ENCODE measurements around the gene ARAP3. TPM values are rescaled to one million over a fixed set of nuclear protein-coding genes. Genes with fewer than 3 reads are reported as not detected.

ARAP3 gene
- total and polyA plus RNA-seq, 3 donors from 2014 or later: 4.0 to 4.8 (median 4.1) TPM

DNA sequence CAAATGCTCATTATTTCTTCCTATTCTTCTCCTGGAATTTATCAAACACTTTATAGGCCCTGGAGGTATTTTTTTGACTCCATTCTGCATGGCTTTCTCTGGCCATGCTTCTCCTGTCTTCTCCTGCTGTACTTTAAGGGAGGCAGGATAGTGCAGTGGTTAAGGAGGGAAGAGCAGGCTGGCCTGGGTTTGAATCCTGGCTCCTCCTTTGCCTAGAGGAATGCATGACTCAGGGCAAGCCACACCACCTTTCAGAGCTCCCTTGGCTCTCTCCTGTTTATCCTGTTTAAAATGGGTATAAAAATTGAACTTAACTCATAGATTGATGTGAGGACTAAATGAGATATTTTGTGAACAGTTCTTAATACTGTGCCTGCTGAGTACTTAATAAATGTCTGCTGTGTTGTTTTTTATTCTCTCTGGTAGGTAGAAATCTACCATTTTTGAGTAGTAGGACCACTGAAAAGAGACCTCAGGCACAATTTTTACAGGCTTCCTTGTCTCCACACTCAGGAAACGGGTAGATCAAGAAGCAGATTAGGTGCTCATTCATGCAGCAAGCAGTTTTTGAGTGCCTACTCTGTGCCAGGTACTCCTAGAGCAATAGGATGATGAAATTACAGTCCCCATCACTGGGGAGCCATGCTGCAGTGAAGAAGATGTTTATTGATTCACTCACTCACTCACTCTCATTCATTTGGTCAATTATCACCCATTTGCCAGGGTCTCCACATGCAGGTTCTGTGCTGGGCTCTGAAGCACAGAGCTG is 32.7 kb upstream of the ARAP3 start:
- intact Hi-C loops (cut with DNase I; ENCODE audit: low total_unique reads): no loop called here
- no peak for DNase-seq
- no peaks in the 10 kb centered on the region for H3K27me3 ChIP-seq
- no peaks in the 10 kb centered on the region for H3K9me3 ChIP-seq
- no peaks in the 10 kb centered on the region for H3K4me1 ChIP-seq
- no peaks in the 10 kb centered on the region for H3K36me3 ChIP-seq (ENCODE audit: low read depth, missing control alignments)
- H3K27ac ChIP-seq: no peak overlapping the region
- TF ChIP-seq, protein P1, sequence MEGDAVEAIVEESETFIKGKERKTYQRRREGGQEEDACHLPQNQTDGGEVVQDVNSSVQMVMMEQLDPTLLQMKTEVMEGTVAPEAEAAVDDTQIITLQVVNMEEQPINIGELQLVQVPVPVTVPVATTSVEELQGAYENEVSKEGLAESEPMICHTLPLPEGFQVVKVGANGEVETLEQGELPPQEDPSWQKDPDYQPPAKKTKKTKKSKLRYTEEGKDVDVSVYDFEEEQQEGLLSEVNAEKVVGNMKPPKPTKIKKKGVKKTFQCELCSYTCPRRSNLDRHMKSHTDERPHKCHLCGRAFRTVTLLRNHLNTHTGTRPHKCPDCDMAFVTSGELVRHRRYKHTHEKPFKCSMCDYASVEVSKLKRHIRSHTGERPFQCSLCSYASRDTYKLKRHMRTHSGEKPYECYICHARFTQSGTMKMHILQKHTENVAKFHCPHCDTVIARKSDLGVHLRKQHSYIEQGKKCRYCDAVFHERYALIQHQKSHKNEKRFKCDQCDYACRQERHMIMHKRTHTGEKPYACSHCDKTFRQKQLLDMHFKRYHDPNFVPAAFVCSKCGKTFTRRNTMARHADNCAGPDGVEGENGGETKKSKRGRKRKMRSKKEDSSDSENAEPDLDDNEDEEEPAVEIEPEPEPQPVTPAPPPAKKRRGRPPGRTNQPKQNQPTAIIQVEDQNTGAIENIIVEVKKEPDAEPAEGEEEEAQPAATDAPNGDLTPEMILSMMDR (IDR thresholded peaks at IDR 0.05): no peak
- no peak for TF ChIP-seq POLR2A (IDR thresholded peaks at IDR 0.05)
- no peak overlapping the region for H3K4me3 ChIP-seq
- WGBS, 2 donors: 81 to 98% methylated on average over 1 of the region's 1 CpG

DNA sequence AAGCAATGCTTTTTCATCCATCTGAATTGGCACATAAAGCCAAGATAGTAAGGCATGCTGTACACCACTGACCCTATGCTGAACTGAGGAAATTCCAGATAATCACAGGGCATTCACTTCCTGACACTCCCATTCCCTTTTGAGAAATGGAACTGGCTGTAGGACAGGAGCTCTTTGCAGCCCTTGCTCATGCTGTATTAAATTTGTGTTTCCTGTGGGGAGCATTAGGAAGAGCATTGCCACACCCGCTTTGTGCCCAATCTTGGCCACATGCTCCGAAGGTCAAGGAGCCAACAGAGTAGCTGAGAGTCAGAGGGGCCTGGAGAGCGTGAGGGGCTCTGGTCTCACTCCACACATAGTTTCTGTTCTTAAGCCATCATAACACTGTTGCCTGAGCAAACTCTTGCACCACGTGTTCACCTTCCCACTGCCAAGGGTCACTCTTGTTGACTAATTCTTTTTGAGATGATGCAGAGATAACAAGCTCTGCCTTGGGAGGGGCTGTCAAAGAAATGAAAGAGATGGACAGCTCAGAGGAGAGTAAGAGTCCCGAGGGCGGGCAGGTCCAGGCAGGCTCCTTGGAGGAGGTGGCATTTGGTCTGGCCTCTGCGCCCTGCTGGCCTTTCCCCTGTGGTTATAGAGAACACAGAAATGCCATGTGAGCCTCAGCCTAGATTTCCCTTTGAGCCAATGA is 31.7 kb upstream of the ARAP3 start:
- DNase-seq: no peak
- intact Hi-C loops (cut with DNase I; ENCODE audit: low total_unique reads): no loop called here
- Histone ChIP-seq H3K4me3 (no peak overlapping the region), H3K27ac (no peak overlapping the region), H3K36me3 (ENCODE audit: low read depth, missing control alignments) (no peaks in the 10 kb centered on the region), H3K9me3 (no peaks in the 10 kb centered on the region), H3K4me1 (no peaks in the 10 kb centered on the region), H3K27me3 (no peaks in the 10 kb centered on the region)
- TF ChIP-seq, protein P1 (IDR thresholded peaks at IDR 0.05): no peak
- no peak for TF ChIP-seq POLR2A (IDR thresholded peaks at IDR 0.05)
- 69 to 80% methylated on average over 7 of the region's 7 CpGs for WGBS, 2 donors

DNA sequence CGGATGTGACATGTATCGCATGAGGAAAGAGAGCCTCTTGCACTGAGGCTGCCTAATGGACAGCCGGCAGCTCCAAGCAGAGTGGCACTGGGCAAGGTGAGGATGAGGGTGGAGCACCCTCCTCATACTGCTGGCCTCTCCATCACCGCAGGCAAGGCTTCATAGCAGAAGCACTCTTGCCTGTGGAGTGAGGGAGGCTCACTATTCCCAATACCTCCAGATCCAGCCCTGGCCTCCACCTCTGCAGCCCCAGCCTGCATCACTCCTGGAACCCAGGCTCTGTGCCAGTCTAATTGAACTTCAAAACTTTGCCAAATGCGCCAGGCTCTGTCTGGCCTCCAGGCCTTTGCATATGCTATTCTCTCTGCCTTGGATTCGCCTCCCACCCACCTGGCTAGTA is 29.7 kb upstream of the ARAP3 start:
- Histone ChIP-seq H3K4me1 (no peaks in the 10 kb centered on the region), H3K36me3 (ENCODE audit: low read depth, missing control alignments) (no peaks in the 10 kb centered on the region), H3K27ac (no peak overlapping the region), H3K27me3 (no peaks in the 10 kb centered on the region), H3K9me3 (no peaks in the 10 kb centered on the region), H3K4me3 (no peak overlapping the region)
- intact Hi-C loops (cut with DNase I; ENCODE audit: low total_unique reads): no loop called here
- 81 to 93% methylated on average over 5 to 6 of the region's 6 CpGs for WGBS, 2 donors
- TF ChIP-seq POLR2A (IDR thresholded peaks at IDR 0.05): no peak
- TF ChIP-seq, protein P1 (IDR thresholded peaks at IDR 0.05): no peak
- no peak for DNase-seq

DNA sequence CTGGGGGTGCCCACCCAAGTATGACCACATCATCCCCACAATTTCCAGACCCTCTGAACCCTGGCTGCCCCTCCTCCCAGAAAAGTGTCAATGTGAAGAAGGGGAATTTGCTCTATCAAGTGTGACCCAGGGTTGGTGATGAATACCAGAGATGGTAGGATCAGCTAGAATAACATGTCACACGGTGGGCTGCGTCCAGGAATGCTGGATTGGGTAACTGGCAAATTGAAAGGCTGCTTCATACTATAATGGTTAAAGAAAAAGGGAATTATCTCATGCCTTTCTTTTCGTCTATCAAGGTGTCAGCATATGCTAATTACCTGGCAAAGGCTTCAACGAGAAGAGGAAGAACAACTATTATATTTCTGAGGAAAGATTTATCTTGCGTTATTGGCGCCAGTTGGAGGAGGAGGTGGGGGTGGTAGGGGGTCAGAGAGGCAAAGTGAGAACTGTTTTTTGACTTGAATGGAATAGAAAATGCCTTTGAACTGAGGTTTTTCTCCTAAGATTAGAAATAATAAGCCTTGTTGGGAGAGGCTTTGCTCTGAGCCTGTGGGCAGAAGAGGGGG is 27.8 kb upstream of the ARAP3 start:
- 68 to 73% methylated on average over 6 of the region's 6 CpGs for WGBS, 2 donors
- intact Hi-C loops (cut with DNase I; ENCODE audit: low total_unique reads): no loop called here

More for the DNA sequence above, 27.8 kb upstream of the ARAP3 start:
- H3K27me3 ChIP-seq: no peaks in the 10 kb centered on the region
- H3K9me3 ChIP-seq: no peaks in the 10 kb centered on the region
- no peaks in the 10 kb centered on the region for H3K36me3 ChIP-seq (ENCODE audit: low read depth, missing control alignments)
- DNase-seq: no peak
- no peaks in the 10 kb centered on the region for H3K4me1 ChIP-seq
- no peak for TF ChIP-seq POLR2A (IDR thresholded peaks at IDR 0.05)
- TF ChIP-seq, protein P1 (IDR thresholded peaks at IDR 0.05): no peak
- no peak overlapping the region for H3K4me3 ChIP-seq
- H3K27ac ChIP-seq: no peak overlapping the region

All from testis (tissue), 3 donors.